Embryonic facial prominence (tissue), 1 donor: ENCODE results near the gene TRPC4AP.

Source experiments
- DNase-seq: peaks from one replicate; pipeline ENCODE4 v3.0.0-alpha.2; 2016; ENCODE audit errors: extremely low spot score

The TRPC4AP gene

GRCh38 chr20:34970193-34970840, 122.3 kb downstream of the TRPC4AP start:
- DNase-seq = no peak

- DNase-seq = no peak
Observed at GRCh38 chr20:34968042-34968775, 124.4 kb downstream of the TRPC4AP start.

GRCh38 chr20:34967421-34967820, 125.2 kb downstream of the TRPC4AP start:
- no peak for DNase-seq

DNA sequence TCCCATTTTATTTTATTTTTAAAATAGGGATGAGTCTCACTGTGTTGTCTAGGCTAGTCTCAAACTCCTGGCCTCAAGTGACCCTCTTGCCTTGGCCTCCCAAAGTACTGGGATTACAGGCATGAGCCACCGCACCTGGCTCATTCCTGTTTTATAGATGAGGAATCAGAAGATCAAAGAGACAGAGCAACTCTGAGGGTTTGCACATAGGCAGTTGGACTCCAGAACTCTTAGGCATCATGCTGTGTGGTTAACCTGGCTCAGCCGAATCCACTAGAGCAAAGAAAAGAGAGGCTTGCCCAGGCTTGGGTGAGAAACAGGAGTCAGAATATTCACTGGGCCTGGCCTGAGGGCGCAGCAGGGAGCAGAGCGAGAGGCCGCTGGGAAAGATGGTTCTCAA, 127.6 kb downstream of the TRPC4AP start:
- no peak for DNase-seq

GRCh38 chr20:34964486-34964885, 128.1 kb downstream of the TRPC4AP start:
- DNase-seq = no peak

GRCh38 chr20:34956751-34957472, 135.7 kb downstream of the TRPC4AP start:
- DNase-seq = no peak

DNA sequence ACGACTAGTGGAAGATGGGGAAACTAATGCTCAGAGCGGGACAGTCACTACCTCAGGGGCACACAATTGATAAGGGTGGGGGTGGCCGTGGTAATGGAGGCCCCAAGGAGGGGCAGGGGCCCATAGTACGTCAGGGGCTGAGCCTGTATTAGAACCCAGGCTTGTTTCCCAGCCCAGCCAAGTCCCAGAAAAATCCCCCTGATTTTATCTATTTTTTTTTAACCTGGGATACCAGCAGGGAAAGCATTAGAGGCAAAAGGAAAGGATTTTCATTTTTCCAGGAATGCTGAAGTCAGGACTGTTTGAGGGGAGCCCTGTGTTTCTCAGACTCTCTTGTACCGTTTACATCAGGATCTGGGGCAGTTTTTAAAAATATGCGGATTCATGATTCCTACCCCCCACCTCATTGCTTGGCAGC, 136.6 kb downstream of the TRPC4AP start:
- DNase-seq = no peak

- peak; percentile 90 for DNase-seq
Observed at GRCh38 chr20:34955231-34956040, 137.2 kb downstream of the TRPC4AP start, which contains the start of the genes GSS and MYH7B. TSS of gene GSS (minus strand) at chr20:34955806. CDS start at chr20:34951852, 3,954 bp downstream. TSS of gene MYH7B (plus strand) at chr20:34955868. CDS start at chr20:34978006, 22,138 bp downstream.

- DNase-seq = no peak
Observed at GRCh38 chr20:34954904-34955230, 137.7 kb downstream of the TRPC4AP start.

DNA sequence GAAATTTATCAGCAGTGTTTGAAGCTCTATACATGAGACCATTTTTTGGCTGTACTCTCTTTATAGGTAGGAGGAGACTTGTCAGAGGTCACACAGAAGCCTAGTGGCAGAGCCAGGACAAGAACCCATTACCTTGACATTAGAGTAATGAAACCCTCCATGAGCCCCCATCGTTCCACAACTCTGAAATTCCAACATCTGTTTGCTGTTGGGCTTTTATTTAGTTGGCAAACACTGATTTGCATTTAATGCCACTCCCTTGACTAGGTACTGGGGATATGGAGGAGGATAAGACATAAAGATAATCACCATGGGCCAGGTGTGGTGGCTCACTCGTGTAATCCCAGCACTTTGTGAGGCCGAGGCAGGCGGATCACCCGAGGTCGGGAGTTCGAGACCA, 138.6 kb downstream of the TRPC4AP start:
- DNase-seq = no peak

GRCh38 chr20:34952671-34953070, 139.9 kb downstream of the TRPC4AP start:
- DNase-seq = no peak
